Subcutaneous abdominal adipose tissue (tissue), 5 donors: ENCODE results near the gene CALHM1.

Experiments
- H3K27ac ChIP-seq: one replicate; pipeline ENCODE4 v1.7.0; 2013; ENCODE audit warnings: low read depth, mild to moderate bottlenecking, inconsistent platforms, low read length, moderate library complexity
- H3K27me3 ChIP-seq, 5 donors: one replicate each; pipeline ENCODE4 v1.7.0; 2013; ENCODE audit warnings: low read length in 5 of 5, inconsistent platforms in 1 of 5; ENCODE audit not compliant: control insufficient read depth in 5 of 5, insufficient read depth in 4 of 5
- H3K36me3 ChIP-seq, 5 donors: one replicate each; pipeline ENCODE4 v1.7.0; 2013; ENCODE audit warnings: low read length in 5 of 5; ENCODE audit not compliant: control insufficient read depth in 5 of 5, insufficient read depth in 5 of 5
- H3K4me1 ChIP-seq, 5 donors: one replicate each; pipeline ENCODE4 v1.7.0; 2013; ENCODE audit warnings: low read length in 5 of 5, mild to moderate bottlenecking in 3 of 5, moderate library complexity in 1 of 5; ENCODE audit not compliant: control insufficient read depth in 5 of 5, insufficient read depth in 5 of 5
- H3K4me3 ChIP-seq, 5 donors: one replicate each; pipeline ENCODE4 v1.7.0; 2013; ENCODE audit warnings: low read length in 5 of 5, low read depth in 1 of 5
- H3K9ac ChIP-seq, 5 donors: one replicate each; pipeline ENCODE4 v1.7.0; 2013; ENCODE audit warnings: low read length in 5 of 5, mild to moderate bottlenecking in 4 of 5, moderate library complexity in 3 of 5
- H3K9me3 ChIP-seq, 5 donors: one replicate each; pipeline ENCODE4 v1.7.0; 2013; ENCODE audit warnings: low read length in 5 of 5; ENCODE audit not compliant: control insufficient read depth in 5 of 5
- donor health status: healthy.
- donor health status: healthy.
- donor health status: healthy.
- donor health status: healthy.
- donor health status: healthy.

CALHM1 gene

GRCh38 chr10:103449208-103450144 lies 9.2 kb downstream of the CALHM1 start:
- Histone ChIP-seq H3K4me1 (peaks cover 28 to 83% (median 76%) of the 10 kb centered on the region in 5 donors), H3K27ac (peak overlapping the region; percentile 92)

DNA sequence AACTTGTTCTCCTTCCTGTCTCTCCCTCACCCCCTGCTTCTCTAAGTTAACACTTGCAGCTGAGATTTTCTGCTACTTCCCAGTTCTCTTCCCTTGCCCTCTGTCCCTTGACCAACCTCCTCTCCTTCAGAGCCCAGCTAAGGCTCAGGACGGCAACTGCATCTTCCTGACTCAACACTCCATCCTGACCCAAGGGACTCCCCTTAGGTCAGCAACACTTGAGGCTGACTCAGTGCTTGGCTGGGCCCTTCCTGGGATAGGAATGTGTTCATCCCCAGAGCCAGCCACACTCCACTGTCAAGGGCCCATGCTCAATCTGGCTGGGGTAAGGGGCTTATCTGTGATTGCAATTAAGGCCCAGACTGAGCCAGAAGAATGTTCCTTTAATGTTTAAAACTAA lies 10.0 kb downstream of the CALHM1 start:
- H3K9ac ChIP-seq, result peak overlapping the region in 1 of 5 donors; percentile 90
- H3K27ac ChIP-seq, result peak overlapping the region; percentile 92
- H3K9me3 ChIP-seq, result no peaks in the 10 kb centered on the region
- peaks cover 0 to 27% (median 0%) of the 10 kb centered on the region in 5 donors for H3K27me3 ChIP-seq
- peaks cover 32 to 91% (median 84%) of the 10 kb centered on the region in 5 donors for H3K4me1 ChIP-seq
- H3K4me3 ChIP-seq, result peak overlapping the region in 4 of 5 donors; percentile 43 to 91 (median 68)
- peaks cover 0 to 61% (median 55%) of the 10 kb centered on the region in 5 donors for H3K36me3 ChIP-seq

More at GRCh38 chr10:103449208-103450144, 9.2 kb downstream of the CALHM1 start:
- H3K27me3 ChIP-seq, result peaks cover 0 to 27% (median 0%) of the 10 kb centered on the region in 5 donors
- H3K36me3 ChIP-seq, result peaks cover 0 to 53% (median 48%) of the 10 kb centered on the region in 5 donors
- peak overlapping the region in 2 of 5 donors; percentile 37 to 90 for H3K9ac ChIP-seq
- peak overlapping the region; percentile 23 to 91 (median 87) for H3K4me3 ChIP-seq
- H3K9me3 ChIP-seq, result no peaks in the 10 kb centered on the region

GRCh38 chr10:103447187-103447586 lies 11.5 kb downstream of the CALHM1 start:
- Histone ChIP-seq H3K4me3 (peak overlapping the region in 1 of 5 donors; percentile 8), H3K27me3 (peaks cover 0 to 21% (median 0%) of the 10 kb centered on the region in 5 donors), H3K9ac (peak overlapping the region in 1 of 5 donors; percentile 32), H3K9me3 (no peaks in the 10 kb centered on the region), H3K27ac (peak overlapping the region; percentile 92), H3K36me3 (peaks cover 0 to 75% (median 70%) of the 10 kb centered on the region in 5 donors), H3K4me1 (peaks cover 33 to 97% (median 82%) of the 10 kb centered on the region in 5 donors)

- Histone ChIP-seq H3K4me1 (peaks cover 33 to 93% (median 77%) of the 10 kb centered on the region in 5 donors), H3K27me3 (peaks cover 0 to 10% (median 0%) of the 10 kb centered on the region in 5 donors)
Measured at GRCh38 chr10:103445767-103446567, 12.7 kb downstream of the CALHM1 start.

DNA sequence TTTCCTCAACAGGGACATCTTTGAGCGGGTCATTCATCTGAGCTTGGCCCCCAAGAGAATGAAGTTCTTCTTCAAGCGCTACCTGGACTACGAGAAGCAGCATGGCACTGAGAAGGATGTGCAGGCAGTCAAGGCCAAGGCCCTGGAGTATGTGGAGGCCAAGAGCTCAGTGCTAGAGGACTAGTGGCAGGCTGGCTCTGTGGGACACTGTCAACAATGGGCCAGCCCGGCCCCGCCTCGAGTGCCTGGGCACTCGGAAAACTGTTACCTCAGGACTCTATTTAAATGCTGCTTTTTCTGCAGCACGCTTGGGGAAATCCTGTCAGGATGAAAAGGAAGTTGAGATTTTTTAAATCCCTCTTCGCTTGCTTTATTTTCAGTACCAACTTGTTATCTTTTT lies 13.3 kb downstream of the CALHM1 start:
- Histone ChIP-seq H3K36me3 (peaks cover 0 to 83% (median 81%) of the 10 kb centered on the region in 5 donors), H3K27me3 (peaks cover 0 to 9% (median 0%) of the 10 kb centered on the region in 5 donors), H3K9ac (peak overlapping the region in 3 of 5 donors; percentile 35 to 43 (median 39)), H3K9me3 (no peaks in the 10 kb centered on the region), H3K27ac (peak overlapping the region; percentile 92), H3K4me1 (peaks cover 33 to 87% (median 71%) of the 10 kb centered on the region in 5 donors), H3K4me3 (peak overlapping the region in 1 of 5 donors; percentile 2)

More at GRCh38 chr10:103445767-103446567, 12.7 kb downstream of the CALHM1 start:
- H3K36me3 ChIP-seq, result peaks cover 0 to 82% (median 75%) of the 10 kb centered on the region in 5 donors
- no peaks in the 10 kb centered on the region for H3K9me3 ChIP-seq
- peak overlapping the region; percentile 92 for H3K27ac ChIP-seq
- peak overlapping the region in 2 of 5 donors; percentile 2 to 5 for H3K4me3 ChIP-seq
- peak overlapping the region in 3 of 5 donors; percentile 17 to 43 (median 39) for H3K9ac ChIP-seq

GRCh38 chr10:103444478-103444877 lies 14.2 kb downstream of the CALHM1 start:
- Histone ChIP-seq H3K27ac (peak overlapping the region; percentile 92), H3K27me3 (peaks cover 0 to 1% (median 0%) of the 10 kb centered on the region in 5 donors), H3K4me1 (peaks cover 27 to 78% (median 62%) of the 10 kb centered on the region in 5 donors), H3K9ac (no peak overlapping the region), H3K9me3 (no peaks in the 10 kb centered on the region), H3K4me3 (no peak overlapping the region), H3K36me3 (peaks cover 0 to 84% (median 80%) of the 10 kb centered on the region in 5 donors)

GRCh38 chr10:103443475-103444185 lies 15.1 kb downstream of the CALHM1 start:
- Histone ChIP-seq H3K9ac (no peak overlapping the region), H3K4me3 (no peak overlapping the region), H3K36me3 (peaks cover 3 to 83% (median 79%) of the 10 kb centered on the region in 5 donors), H3K27me3 (no peaks in the 10 kb centered on the region), H3K27ac (peak overlapping the region; percentile 41), H3K9me3 (no peaks in the 10 kb centered on the region), H3K4me1 (peaks cover 24 to 70% (median 53%) of the 10 kb centered on the region in 5 donors)

DNA sequence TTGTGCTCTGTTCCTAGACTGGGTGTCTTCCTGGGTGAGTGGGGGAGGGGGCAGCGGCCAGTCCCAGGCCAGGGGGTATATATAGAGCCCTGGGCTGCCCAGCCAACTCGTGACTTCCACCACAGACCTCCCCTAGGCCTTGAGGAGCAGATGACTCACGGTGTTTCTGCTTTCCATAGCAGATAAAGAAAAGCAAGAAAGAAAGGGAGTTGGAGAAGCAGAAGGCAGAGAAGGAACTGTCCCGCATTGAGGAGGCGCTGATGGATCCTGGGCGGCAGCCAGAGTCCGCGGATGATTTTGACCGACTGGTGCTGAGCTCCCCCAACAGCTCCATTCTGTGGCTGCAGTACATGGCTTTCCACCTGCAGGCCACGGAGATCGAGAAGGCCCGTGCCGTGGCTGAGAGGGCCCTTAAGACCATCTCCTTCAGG lies 16.7 kb downstream of the CALHM1 start:
- Histone ChIP-seq H3K27ac (peak overlapping the region; percentile 30), H3K36me3 (peaks cover 3 to 87% (median 80%) of the 10 kb centered on the region in 5 donors), H3K4me1 (peaks cover 15 to 57% (median 39%) of the 10 kb centered on the region in 5 donors), H3K9ac (peak overlapping the region in 1 of 5 donors; percentile 7), H3K4me3 (no peak overlapping the region), H3K9me3 (no peaks in the 10 kb centered on the region), H3K27me3 (no peaks in the 10 kb centered on the region)

- no peak overlapping the region for H3K27ac ChIP-seq
- H3K36me3 ChIP-seq, result peaks cover 3 to 87% (median 80%) of the 10 kb centered on the region in 5 donors
- H3K9ac ChIP-seq, result no peak overlapping the region
- peaks cover 13 to 53% (median 35%) of the 10 kb centered on the region in 5 donors for H3K4me1 ChIP-seq
- no peaks in the 10 kb centered on the region for H3K9me3 ChIP-seq
- H3K27me3 ChIP-seq, result no peaks in the 10 kb centered on the region
- no peak overlapping the region for H3K4me3 ChIP-seq
Measured at GRCh38 chr10:103441611-103442010, 17.1 kb downstream of the CALHM1 start.
